ENCODE data around the gene MEGF11. TPM values are rescaled to one million over a fixed set of nuclear protein-coding genes. Genes with fewer than 3 reads are reported as not detected.

MEGF11 gene
- total RNA-seq, 1 donor from 2014 or later, result 0.77 TPM

DNA sequence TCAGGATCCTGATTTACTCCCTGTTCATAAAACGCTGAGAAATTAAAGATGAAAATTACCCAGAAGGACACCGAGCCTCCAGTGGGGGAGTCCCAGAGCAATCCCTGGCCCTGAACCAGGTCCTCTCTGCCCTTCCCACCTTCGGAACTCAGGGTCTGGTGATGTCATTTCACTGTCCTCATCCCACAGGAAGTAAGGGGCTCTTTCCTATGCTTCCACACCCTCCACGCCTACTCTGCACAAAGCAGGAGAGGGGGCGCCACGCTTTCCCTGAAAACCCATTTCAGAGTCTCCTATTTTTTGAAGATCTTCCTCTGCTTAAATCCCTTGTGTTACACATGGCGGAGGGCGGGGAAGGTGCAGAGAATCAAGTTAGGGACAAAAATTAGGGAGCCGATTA, 18.8 kb downstream of the MEGF11 start:
- TF ChIP-seq, protein P1, sequence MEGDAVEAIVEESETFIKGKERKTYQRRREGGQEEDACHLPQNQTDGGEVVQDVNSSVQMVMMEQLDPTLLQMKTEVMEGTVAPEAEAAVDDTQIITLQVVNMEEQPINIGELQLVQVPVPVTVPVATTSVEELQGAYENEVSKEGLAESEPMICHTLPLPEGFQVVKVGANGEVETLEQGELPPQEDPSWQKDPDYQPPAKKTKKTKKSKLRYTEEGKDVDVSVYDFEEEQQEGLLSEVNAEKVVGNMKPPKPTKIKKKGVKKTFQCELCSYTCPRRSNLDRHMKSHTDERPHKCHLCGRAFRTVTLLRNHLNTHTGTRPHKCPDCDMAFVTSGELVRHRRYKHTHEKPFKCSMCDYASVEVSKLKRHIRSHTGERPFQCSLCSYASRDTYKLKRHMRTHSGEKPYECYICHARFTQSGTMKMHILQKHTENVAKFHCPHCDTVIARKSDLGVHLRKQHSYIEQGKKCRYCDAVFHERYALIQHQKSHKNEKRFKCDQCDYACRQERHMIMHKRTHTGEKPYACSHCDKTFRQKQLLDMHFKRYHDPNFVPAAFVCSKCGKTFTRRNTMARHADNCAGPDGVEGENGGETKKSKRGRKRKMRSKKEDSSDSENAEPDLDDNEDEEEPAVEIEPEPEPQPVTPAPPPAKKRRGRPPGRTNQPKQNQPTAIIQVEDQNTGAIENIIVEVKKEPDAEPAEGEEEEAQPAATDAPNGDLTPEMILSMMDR (IDR thresholded peaks at IDR 0.05; ENCODE audit: unreplicated experiment), result no peak
- DNase-seq (ENCODE audit: low spot score), result no peak
- Mint-ChIP-seq H3K36me3 (ENCODE audit: low read depth, unreplicated experiment) (no peaks in the 10 kb centered on the region), H3K4me1 (ENCODE audit: unreplicated experiment) (no peaks in the 10 kb centered on the region), H3K27ac (ENCODE audit: unreplicated experiment) (no peak overlapping the region), H3K9me3 (ENCODE audit: unreplicated experiment) (no peaks in the 10 kb centered on the region), H3K4me3 (ENCODE audit: unreplicated experiment) (no peak overlapping the region), H3K27me3 (ENCODE audit: unreplicated experiment) (peaks cover 10% of the 10 kb centered on the region)

DNA sequence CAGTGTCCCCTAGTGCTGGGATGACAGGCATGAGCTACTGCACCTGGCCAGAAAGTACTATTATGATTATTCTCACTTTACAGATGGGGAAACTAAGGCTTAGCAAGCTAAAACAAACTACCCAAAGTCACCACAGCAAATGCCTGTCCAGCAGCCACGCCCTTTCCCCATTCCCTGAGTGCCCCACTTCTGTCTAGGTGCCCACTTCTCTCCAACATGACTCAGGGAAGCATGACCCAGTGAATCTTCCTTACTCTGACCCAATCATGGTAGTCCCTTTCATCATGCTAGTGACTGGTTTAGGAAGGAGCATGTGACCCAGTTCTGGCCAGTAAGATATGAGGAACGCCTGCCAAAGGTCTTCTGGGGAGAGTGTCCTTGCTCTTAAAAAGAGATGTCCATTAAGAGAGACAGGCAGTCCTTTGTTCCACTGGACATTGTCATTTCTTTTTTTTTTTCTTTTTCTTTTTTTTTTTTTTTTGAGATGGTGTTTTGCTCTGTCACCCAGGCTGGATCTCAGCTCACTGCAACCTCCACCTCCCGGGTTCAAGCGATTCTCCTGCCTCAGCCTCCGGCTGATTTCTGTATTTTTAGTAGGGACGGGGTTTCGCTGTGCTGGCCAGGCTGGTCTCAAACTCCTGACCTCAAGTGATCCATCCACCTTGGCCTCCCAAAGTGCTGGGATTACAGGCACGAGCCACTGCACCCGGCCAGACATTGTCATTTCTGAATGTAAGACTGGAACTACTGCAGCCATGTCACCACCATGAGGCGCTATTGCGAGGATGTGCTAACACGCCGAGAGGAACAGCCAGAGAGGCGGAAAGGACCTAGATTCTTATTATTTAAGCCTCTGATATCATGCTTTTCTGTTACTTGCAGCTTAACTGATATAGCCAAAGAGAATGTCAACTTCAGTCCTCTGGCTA, 19.8 kb downstream of the MEGF11 start:
- no peak overlapping the region for H3K27ac Mint-ChIP-seq (ENCODE audit: unreplicated experiment)
- no peak overlapping the region for H3K4me3 Mint-ChIP-seq (ENCODE audit: unreplicated experiment)
- TF ChIP-seq, protein P1 (IDR thresholded peaks at IDR 0.05; ENCODE audit: unreplicated experiment), result no peak
- no peaks in the 10 kb centered on the region for H3K36me3 Mint-ChIP-seq (ENCODE audit: low read depth, unreplicated experiment)
- no peaks in the 10 kb centered on the region for H3K9me3 Mint-ChIP-seq (ENCODE audit: unreplicated experiment)
- peaks cover 3% of the 10 kb centered on the region for H3K27me3 Mint-ChIP-seq (ENCODE audit: unreplicated experiment)
- H3K4me1 Mint-ChIP-seq (ENCODE audit: unreplicated experiment), result no peaks in the 10 kb centered on the region
- peak; percentile 38 for DNase-seq (ENCODE audit: low spot score)

DNA sequence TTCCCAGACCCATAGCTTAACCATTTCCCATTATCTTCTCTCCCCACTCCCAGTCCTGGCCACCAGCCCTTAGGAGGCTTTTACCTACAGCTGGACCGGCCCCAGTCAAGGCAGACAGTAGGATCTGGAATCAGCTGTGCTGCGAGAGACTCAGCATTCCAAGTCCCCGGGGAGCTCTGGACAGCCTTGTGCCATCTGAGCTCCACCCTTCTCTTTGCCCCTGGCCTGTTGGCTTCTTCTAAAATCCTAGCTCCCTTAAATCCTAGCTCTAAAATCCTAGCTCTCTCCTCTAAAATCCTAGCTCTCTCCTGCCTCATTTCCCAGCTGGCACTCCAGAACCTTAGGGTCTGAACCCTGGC, 21.3 kb downstream of the MEGF11 start:
- TF ChIP-seq, protein P1 (IDR thresholded peaks at IDR 0.05; ENCODE audit: unreplicated experiment), result no peak
- Mint-ChIP-seq H3K4me1 (ENCODE audit: unreplicated experiment) (no peaks in the 10 kb centered on the region), H3K27ac (ENCODE audit: unreplicated experiment) (no peak overlapping the region), H3K9me3 (ENCODE audit: unreplicated experiment) (no peaks in the 10 kb centered on the region), H3K4me3 (ENCODE audit: unreplicated experiment) (no peak overlapping the region), H3K27me3 (ENCODE audit: unreplicated experiment) (peaks cover 2% of the 10 kb centered on the region), H3K36me3 (ENCODE audit: low read depth, unreplicated experiment) (no peaks in the 10 kb centered on the region)
- DNase-seq (ENCODE audit: low spot score), result no peak

DNA sequence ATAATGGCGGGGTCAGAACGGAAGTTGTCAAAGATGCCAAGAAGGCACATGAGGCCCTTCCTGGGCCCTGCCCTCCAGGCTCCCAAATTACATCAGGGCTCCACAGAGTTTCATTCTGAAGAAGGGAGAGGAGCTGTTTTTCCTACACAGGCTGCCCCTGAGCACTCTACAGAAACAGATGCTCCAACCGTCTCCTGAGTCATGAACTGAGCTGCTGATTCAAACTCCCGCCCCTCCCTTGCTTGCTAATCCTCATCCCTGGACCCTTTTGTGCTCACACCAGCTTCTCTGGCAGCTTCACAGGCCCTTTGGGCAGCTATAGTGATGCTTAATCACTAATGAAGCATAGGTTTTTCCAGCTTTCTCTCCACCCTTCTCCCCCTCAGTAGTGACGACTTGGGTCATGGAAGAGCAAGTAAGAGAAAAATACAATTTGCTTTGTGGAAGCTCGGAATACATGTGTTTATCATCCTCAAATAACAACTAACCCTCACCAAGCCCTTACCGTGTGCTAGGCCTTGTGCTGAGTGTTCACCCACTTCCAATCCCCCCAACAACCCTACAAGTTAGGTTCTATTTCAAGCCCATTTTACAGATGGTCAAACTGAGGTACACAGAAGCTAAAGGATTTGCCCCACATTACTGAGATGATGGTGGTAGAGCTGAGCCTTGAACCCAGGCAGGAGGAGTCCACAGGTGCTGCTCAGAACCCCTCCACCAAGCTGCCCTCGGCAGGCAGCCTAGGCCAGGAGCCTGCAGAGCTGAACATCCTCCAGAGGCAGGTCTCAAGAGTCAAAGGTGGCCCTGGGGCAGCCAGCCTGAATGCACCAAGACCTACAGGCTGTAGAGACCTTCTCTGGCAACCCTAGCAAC, 21.9 kb downstream of the MEGF11 start:
- H3K4me3 Mint-ChIP-seq (ENCODE audit: unreplicated experiment), result no peak overlapping the region
- H3K27ac Mint-ChIP-seq (ENCODE audit: unreplicated experiment), result no peak overlapping the region
- TF ChIP-seq, protein P1 (IDR thresholded peaks at IDR 0.05; ENCODE audit: unreplicated experiment), result no peak
- no peaks in the 10 kb centered on the region for H3K9me3 Mint-ChIP-seq (ENCODE audit: unreplicated experiment)
- H3K36me3 Mint-ChIP-seq (ENCODE audit: low read depth, unreplicated experiment), result no peaks in the 10 kb centered on the region
- no peaks in the 10 kb centered on the region for H3K27me3 Mint-ChIP-seq (ENCODE audit: unreplicated experiment)
- H3K4me1 Mint-ChIP-seq (ENCODE audit: unreplicated experiment), result no peaks in the 10 kb centered on the region
- DNase-seq (ENCODE audit: low spot score), result no peak
